Ramos (cell line): ENCODE results near the gene COPS7A.

Experiments used
- in situ Hi-C: fragments of 300-500 bp; cut with MboI; formaldehyde crosslinking; loops from one replicate; pipeline ENCODE4 v1.14.3; 2022; ENCODE audit warnings: low sequenced_read_pairs; ENCODE audit not compliant: unreplicated experiment

The COPS7A gene

GRCh38 chr12:6723607-6724408 is at the start of gene COPS7A:
COPS7A (plus strand) TSS chr12:6724046; CDS start chr12:6724657, 611 bp downstream.
- in situ Hi-C loops, result no loop called here

DNA sequence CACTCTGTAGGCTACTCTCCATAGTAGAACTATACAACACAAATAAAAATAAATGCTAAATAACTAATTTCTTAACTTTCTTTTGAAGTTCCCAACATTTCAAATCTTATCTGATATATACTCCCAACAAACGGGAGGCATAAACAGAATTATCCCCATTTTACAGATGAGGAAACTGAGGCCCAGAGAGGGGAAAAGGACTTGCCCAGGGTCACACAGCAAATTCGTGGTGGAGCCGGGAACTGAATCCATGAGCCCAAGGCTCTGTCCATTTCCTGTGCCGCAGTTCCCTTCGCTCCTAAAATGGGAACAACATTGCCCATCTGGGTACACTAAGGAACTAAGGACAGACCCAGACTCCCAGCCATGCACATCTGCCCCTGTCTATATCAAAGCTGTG is 46.9 kb upstream of the COPS7A start:
- in situ Hi-C loops, result no loop called here

GRCh38 chr12:6684609-6685008 is 39.2 kb upstream of the COPS7A start:
- in situ Hi-C loops, result no loop called here

- in situ Hi-C loops, result no loop called here
Observed at GRCh38 chr12:6685814-6686213, 38.0 kb upstream of the COPS7A start.

DNA sequence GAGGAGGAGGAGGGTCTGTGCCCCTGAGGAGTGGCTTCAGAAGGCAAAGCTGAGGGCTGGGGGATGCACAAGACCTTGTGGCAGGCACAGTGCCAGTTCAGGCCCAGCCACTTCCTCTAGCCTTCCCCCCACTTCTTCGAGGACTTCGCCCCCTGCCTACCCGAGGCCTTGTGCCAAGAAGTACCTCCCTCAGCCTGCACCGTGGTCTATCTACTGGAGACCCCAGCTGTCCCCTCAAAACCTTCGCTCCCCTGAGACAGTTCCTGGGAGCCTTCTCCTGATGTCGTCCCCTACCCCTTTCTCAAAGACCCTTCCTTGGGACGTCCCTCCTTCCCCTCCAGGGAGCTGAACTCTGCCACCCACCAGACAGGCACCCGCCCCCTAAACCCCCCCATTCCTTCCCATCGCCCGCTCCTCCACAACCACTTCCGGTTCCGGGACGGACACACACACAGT is 35.3 kb upstream of the COPS7A start:
- in situ Hi-C loops, result no loop called here

GRCh38 chr12:6688999-6689882 is 34.6 kb upstream of the COPS7A start, which contains the start of gene ZNF384:
ZNF384 (minus strand) TSS chr12:6689375; CDS start chr12:6679520, 9,855 bp downstream.
- in situ Hi-C loops, result no loop called here

DNA sequence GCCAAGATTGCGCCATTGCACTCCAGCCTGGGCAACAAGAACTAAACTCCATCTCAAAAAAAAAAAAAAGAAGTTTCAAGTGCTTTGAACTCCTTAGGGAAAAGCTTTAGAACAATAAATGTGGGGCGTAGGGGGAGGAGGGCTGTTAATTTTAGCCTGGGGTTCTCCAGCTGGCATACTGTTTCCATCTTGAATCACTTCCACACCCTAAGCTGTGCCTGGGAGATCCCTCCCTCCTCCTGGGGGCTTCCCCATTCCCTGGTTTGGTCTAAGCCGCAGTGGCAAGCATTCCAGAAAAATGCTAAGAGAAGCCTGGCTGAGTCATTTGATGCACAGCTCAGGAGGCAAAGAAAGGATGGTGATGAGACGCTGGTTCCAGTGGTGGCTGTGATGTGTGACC is 32.4 kb upstream of the COPS7A start:
- in situ Hi-C loops, result no loop called here

- in situ Hi-C loops, result no loop called here
Observed at GRCh38 chr12:6692888-6693287, 31.0 kb upstream of the COPS7A start.

- in situ Hi-C loops, result no loop called here
Observed at GRCh38 chr12:6693832-6694355, 30.0 kb upstream of the COPS7A start.

DNA sequence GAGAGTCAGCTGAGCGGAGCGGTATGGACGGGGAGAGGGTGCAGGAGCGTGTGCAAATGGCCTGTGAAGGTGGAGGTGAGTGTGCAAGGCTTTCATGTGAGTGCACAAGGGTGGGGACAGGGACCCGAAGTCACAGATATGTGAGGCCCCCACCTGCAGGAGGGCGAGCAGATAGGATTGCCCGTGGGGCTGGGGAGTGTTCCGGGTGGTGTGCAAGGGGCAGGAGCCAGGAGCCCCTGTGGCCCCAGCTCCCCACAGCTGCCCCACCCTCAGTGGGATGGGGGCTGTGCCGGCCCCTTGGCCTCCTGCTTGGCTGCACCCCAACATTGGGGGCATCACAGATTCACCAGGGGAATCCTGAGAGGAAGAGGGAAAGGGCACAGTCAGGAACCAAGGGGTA is 29.1 kb upstream of the COPS7A start:
- in situ Hi-C loops, result no loop called here

DNA sequence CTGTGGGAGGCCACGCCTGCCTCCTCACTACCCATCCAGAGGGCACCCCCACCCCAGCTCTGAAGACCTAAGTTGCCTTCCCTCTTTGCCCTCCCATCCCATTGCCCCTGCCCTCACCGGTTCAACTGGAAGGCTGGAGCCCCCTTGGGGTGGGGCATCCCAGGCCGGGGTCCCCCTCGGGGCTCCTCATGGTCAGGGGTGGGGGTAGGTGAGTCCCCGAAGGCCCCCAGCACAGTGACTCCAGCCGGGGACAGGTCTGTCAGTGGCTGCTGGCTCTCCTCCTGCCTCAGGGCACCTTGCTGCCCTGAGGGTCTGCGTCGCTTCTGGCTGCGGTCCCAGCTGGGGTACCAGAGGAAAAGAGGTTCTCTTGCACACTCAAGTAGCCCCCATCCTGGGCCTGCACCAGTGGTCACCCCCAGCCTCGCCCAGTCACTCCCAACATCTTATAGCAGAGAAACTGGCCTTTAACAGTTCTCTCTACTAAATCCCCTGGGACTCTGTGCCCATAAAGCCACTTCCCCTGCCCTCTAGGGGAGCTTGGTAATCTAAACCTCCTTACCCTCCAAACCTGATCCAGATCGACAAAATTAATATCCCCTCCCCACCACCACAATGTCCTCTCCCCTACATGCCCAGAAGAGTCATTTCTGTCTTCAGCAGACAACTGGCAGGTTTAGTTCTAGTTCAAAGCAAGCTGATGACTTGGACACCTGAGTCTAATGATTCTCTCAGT is 28.4 kb upstream of the COPS7A start:
- in situ Hi-C loops, result no loop called here

DNA sequence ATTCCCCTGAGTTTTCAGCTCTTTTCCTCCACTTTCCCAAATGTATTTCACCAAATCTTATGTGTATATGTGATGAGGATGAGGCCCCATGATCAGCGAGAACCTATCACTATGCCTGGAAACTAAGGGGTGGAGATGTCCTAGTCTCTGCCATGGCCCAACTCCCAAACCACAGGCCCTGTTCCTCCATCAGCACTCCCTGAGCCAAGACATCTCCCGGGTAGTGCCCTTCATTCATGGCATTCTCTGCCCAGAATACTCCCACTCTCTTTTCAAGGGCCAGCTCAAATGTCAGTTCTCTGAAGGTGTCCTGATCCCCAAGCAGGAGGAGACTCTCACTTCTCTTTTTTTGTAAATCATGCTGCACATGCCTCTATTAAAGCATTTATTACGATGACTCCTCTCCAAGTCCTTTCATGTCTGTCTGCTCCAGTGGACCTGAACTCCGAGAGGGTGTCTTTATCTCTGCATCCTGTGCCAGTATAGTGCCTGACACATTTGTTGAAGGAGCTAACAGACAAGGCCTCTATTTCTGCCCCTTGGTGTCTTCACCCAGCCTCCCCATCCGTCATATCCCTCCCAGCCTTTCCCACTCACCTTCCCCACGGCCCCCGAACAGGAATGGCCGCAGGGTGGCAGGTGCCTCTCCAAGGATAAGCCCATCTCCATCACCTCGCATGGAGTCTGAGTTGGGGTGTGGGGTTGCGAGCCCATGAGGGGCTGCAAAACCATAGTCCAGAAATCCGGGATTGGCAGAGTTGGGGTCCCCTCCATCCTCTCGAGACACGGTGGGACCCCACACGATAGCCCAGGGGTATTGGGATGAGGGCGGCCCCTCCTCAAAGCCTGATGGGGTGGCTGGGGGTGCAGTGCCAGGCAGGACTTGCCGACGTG is 26.9 kb upstream of the COPS7A start:
- in situ Hi-C loops, result no loop called here

- in situ Hi-C loops, result no loop called here
Observed at GRCh38 chr12:6697584-6698351, 26.1 kb upstream of the COPS7A start.

GRCh38 chr12:6698352-6699046 is 25.3 kb upstream of the COPS7A start:
- in situ Hi-C loops, result no loop called here

DNA sequence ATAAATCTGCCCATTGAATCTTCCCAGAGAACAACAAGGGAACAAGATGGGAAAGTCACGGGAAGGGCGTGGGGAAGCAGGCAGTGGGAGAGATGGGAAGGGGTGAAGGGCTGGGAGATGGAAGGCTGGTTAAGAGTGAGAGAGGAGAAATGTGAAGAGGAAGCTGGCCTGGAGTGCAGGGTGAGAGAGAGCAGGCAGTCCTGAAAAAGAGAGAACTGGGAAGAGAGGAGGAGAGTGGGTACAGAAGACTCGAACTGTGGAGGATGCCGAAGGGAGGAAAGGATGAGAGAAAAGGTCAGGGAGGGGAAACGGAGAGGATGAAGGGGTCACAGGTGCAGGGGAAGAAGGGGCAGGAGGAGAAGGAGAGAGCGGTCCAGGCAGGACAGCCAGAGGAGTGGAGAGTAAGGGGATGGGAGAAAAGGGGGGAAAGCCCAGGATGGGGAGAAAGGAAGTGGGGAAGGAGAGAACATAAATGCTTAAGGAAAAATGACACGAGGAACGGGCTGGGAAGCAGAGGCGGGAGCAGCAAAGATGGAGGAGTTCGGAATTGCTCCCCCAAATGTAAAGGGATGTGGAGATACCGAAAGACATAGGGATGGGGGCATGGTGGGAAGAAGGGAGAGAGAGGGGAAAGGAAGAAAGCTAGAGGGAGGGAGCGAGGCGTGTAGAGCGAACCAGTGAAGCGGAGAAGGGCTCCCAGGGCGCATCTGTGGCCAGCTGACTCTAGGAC is 24.4 kb upstream of the COPS7A start:
- in situ Hi-C loops, result no loop called here

GRCh38 chr12:6699989-6700645 is 23.7 kb upstream of the COPS7A start:
- in situ Hi-C loops, result no loop called here

DNA sequence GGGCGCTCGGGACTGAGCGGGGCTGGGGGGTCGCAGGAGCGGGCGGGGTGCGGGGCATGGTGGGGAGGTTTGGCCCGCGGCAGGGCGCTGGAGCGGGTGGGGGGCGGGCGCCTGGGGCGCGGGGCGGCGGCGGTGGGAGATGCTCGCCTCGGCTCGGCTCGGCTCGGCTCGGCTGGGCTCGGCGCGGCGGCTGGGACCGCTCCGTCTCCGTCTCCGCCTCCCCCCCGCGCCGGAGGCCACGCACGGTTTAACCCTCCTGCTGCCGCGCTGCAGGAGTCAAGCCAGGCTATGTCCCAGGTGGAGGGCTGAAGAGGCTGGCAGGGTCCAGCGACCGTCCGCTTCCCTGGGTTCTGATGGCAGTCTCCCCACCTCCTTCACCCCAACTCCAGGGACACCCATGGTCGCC is 23.2 kb upstream of the COPS7A start, which contains the start of gene PIANP:
Gene PIANP (minus strand): TSS at position 170 of the 406 bp plus-strand sequence. CDS start 2,754 bp downstream, outside the sequence.
- in situ Hi-C loops, result no loop called here
